H1 (cell line): ENCODE measurements around the gene SLC22A14. TPM values are rescaled to one million over a fixed set of nuclear protein-coding genes. Genes with fewer than 3 reads are reported as not detected.

ENCODE experiments used
- CTCF ChIA-PET: fragments of 300-600 bp; sonication (Branson Sonifier 250); formaldehyde crosslinking; loops from one replicate; lab custom pipeline; 2021; ENCODE audit not compliant: partially characterized antibody; lab: Charles Lee
- POLR2A ChIA-PET: fragments of 300-600 bp; sonication (Branson Sonifier 250); formaldehyde crosslinking; loops from one replicate; lab custom pipeline; 2021; ENCODE audit warnings: inconsistent platforms; ENCODE audit not compliant: partially characterized antibody; lab: Charles Lee
- DNase-seq, 2 experiments: peaks; one replicate each; pipeline versions ENCODE4 v3.0.0 to v3.0.0-alpha.2; 2010 to 2022; ENCODE audit warnings: low spot score in 2 of 2, low read depth in 1 of 2, mixed read lengths in 1 of 2
- FAIRE-seq: peaks from 2 replicates; lab custom pipeline; 2011; peaks lifted over from hg19 to GRCh38; lab: Jason Lieb, UNC
- H2AFZ ChIP-seq: 2 replicates; pipeline ENCODE4 v1.8.1; 2012; ENCODE audit warnings: low read length, inconsistent platforms
- H2AK5ac ChIP-seq: 2 replicates; pipeline ENCODE4 v1.6.1; 2013; ENCODE audit warnings: low read depth, low read length
- H2BK120ac ChIP-seq: replicated peaks from 2 replicates; pipeline ENCODE3; 2013; ENCODE audit warnings: low read depth, low read length, inconsistent platforms
- H2BK12ac ChIP-seq: 2 replicates; pipeline ENCODE4 v1.6.1; 2013; ENCODE audit warnings: low read depth, low read length
- H2BK15ac ChIP-seq: 2 replicates; pipeline ENCODE4 v1.6.1; 2013; ENCODE audit warnings: low read length
- H2BK20ac ChIP-seq: 2 replicates; pipeline ENCODE4 v1.6.1; 2013; ENCODE audit warnings: low read length
- H2BK5ac ChIP-seq: 2 replicates; pipeline ENCODE4 v1.6.1; 2013; ENCODE audit warnings: low read depth, low read length
- H3K14ac ChIP-seq: 2 replicates; pipeline ENCODE4 v1.6.1; 2013; ENCODE audit warnings: inconsistent platforms; ENCODE audit not compliant: insufficient read length
- H3K18ac ChIP-seq: 2 replicates; pipeline ENCODE4 v1.6.1; 2013; ENCODE audit warnings: low read length; ENCODE audit errors: extremely low read depth
- H3K23ac ChIP-seq: 2 replicates; pipeline ENCODE4 v1.6.1; 2013; ENCODE audit warnings: inconsistent platforms; ENCODE audit not compliant: insufficient read length
- H3K23me2 ChIP-seq: 2 replicates; pipeline ENCODE4 v1.6.1; 2013; ENCODE audit warnings: low read depth, low read length
- H3K27ac ChIP-seq: 2 replicates; pipeline ENCODE4 v1.6.1; 2011; ENCODE audit warnings: low read depth, low read length, inconsistent platforms
- H3K27me3 ChIP-seq, 4 experiments: replicated peaks in 1 of 4; 1 replicate in 1 of 4; 2 replicates in 3 of 4; pipeline versions ENCODE4 v1.6.1 to v1.8.1; 2011 to 2013; ENCODE audit warnings: low read length in 3 of 4, mild to moderate bottlenecking in 3 of 4, inconsistent platforms in 2 of 4, mixed read lengths in 2 of 4, moderate library complexity in 1 of 4; ENCODE audit not compliant: control insufficient read depth in 3 of 4, insufficient read depth in 3 of 4; ENCODE audit errors: extremely low read depth in 1 of 4
- H3K36me3 ChIP-seq, 4 experiments: 2 replicates each; pipeline versions ENCODE4 v1.6.1 to v1.8.1; 2011 to 2013; ENCODE audit warnings: mild to moderate bottlenecking in 4 of 4, low read length in 3 of 4, moderate library complexity in 2 of 4, control low read depth in 1 of 4, inconsistent platforms in 1 of 4; ENCODE audit not compliant: insufficient read depth in 4 of 4, control insufficient read depth in 2 of 4
- H3K4ac ChIP-seq: replicated peaks from 2 replicates; pipeline ENCODE3; 2013; ENCODE audit warnings: low read length, low read depth, mixed read lengths, inconsistent platforms; ENCODE audit not compliant: insufficient read length
- H3K4me1 ChIP-seq, 4 experiments: replicated peaks in 1 of 4; 1 replicate in 1 of 4; 2 replicates in 3 of 4; pipeline versions ENCODE4 v1.6.1 to v1.8.1; 2011 to 2013; ENCODE audit warnings: low read length in 3 of 4, inconsistent platforms in 2 of 4, mixed read lengths in 1 of 4; ENCODE audit not compliant: insufficient read depth in 4 of 4, control insufficient read depth in 3 of 4
- H3K4me2 ChIP-seq, 2 experiments: 2 replicates each; pipeline versions ENCODE4 v1.6.1 to v1.8.1; 2011 to 2013; ENCODE audit warnings: low read depth in 2 of 2, low read length in 2 of 2, control low read depth in 1 of 2, inconsistent platforms in 1 of 2, mild to moderate bottlenecking in 1 of 2; ENCODE audit not compliant: insufficient read depth in 1 of 2
- H3K4me3 ChIP-seq, 4 experiments: fragments of 200-600, 300-600 bp in 1 of 4; sonication (generic), shearing (Covaris generic), sonication (Bioruptor Twin) in 1 of 4; 2 replicates each; pipeline versions ENCODE4 v1.5.1 to v1.8.1; 2011 to 2016; ENCODE audit warnings: low read length in 4 of 4, low read depth in 3 of 4, control low read depth in 2 of 4, inconsistent platforms in 2 of 4, mild to moderate bottlenecking in 2 of 4, mixed read lengths in 1 of 4, moderate library complexity in 1 of 4; ENCODE audit not compliant: insufficient read depth in 2 of 4; ENCODE audit errors: extremely low read depth in 1 of 4
- H3K56ac ChIP-seq: replicated peaks from 2 replicates; pipeline ENCODE3; 2013; ENCODE audit warnings: low read depth, mild to moderate bottlenecking, mixed read lengths, low read length, inconsistent platforms; ENCODE audit not compliant: insufficient read length
- H3K79me1 ChIP-seq: 2 replicates; pipeline ENCODE4 v1.6.1; 2013; ENCODE audit warnings: low read depth, low read length, control low read depth
- H3K79me2 ChIP-seq, 2 experiments: 2 replicates each; pipeline versions ENCODE4 v1.6.1 to v1.8.1; 2012 to 2013; ENCODE audit warnings: low read length in 2 of 2, mild to moderate bottlenecking in 2 of 2, inconsistent platforms in 1 of 2; ENCODE audit not compliant: insufficient read depth in 2 of 2, control insufficient read depth in 1 of 2
- H3K9ac ChIP-seq, 4 experiments: replicated peaks in 1 of 4; 1 replicate in 1 of 4; 2 replicates in 3 of 4; pipeline versions ENCODE4 v1.6.1 to v1.8.1; 2011 to 2013; ENCODE audit warnings: low read depth in 3 of 4, low read length in 3 of 4, control low read depth in 2 of 4, mild to moderate bottlenecking in 2 of 4, moderate library complexity in 2 of 4, inconsistent platforms in 1 of 4; ENCODE audit errors: extremely low read depth in 1 of 4
- H3K9me3 ChIP-seq, 2 experiments: 2 replicates each; pipeline versions ENCODE4 v1.6.1 to v1.8.1; 2012 to 2013; ENCODE audit warnings: mild to moderate bottlenecking in 2 of 2, moderate library complexity in 2 of 2, control low read depth in 1 of 2, inconsistent platforms in 1 of 2, low read depth in 1 of 2, low read length in 1 of 2, mixed read lengths in 1 of 2; ENCODE audit not compliant: insufficient read depth in 2 of 2
- H4K20me1 ChIP-seq, 2 experiments: replicated peaks in 1 of 2; 2 replicates each; pipeline versions ENCODE3 to v1.8.1; 2011 to 2013; ENCODE audit warnings: inconsistent platforms in 2 of 2, low read length in 2 of 2, mild to moderate bottlenecking in 1 of 2; ENCODE audit not compliant: insufficient read depth in 2 of 2, control insufficient read depth in 1 of 2
- H4K5ac ChIP-seq: 2 replicates; pipeline ENCODE4 v1.6.1; 2013; ENCODE audit warnings: low read length, low read depth, mixed read lengths, inconsistent platforms; ENCODE audit not compliant: insufficient read length
- H4K8ac ChIP-seq: 2 replicates; pipeline ENCODE4 v1.8.0; 2013; ENCODE audit warnings: mild to moderate bottlenecking, moderate library complexity, low read length, inconsistent platforms; ENCODE audit not compliant: insufficient read depth; ENCODE audit errors: extremely low read depth
- H4K91ac ChIP-seq: replicated peaks from 2 replicates; pipeline ENCODE3; 2013; ENCODE audit warnings: low read length, mixed read lengths, inconsistent platforms; ENCODE audit not compliant: insufficient read length
- BCL11A ChIP-seq, 2 experiments: IDR thresholded peaks; one replicate each; pipeline ENCODE4 v1.6.1; 2011; ENCODE audit warnings: low read depth in 2 of 2, low read length in 2 of 2, mild to moderate bottlenecking in 2 of 2
- CHD2 ChIP-seq: IDR thresholded peaks from 2 replicates; pipeline ENCODE4 v1.6.1; 2012; ENCODE audit warnings: low read length, improper control_type of control experiment
- HDAC6 ChIP-seq: IDR thresholded peaks from one replicate; pipeline ENCODE4 v1.7.1; 2012; ENCODE audit warnings: low read depth, mild to moderate bottlenecking, inconsistent platforms, low read length, moderate library complexity
- KDM4A ChIP-seq: IDR thresholded peaks from one replicate; pipeline ENCODE4 v1.7.1; 2012; ENCODE audit warnings: low read depth, mild to moderate bottlenecking, moderate library complexity, low read length, inconsistent platforms; ENCODE audit not compliant: severe bottlenecking
- NANOG ChIP-seq: IDR thresholded peaks from 2 replicates; pipeline ENCODE4 v1.6.1; 2011; ENCODE audit warnings: low read length, low read depth, mild to moderate bottlenecking, inconsistent platforms; ENCODE audit not compliant: insufficient read depth, poor library complexity, severe bottlenecking
- RAD21 ChIP-seq, 2 experiments: IDR thresholded peaks in 1 of 2; conservative IDR thresholded peaks in 1 of 2; 2 replicates each; pipeline ENCODE4 v1.6.1; 2011; ENCODE audit warnings: low read depth in 2 of 2, low read length in 2 of 2, improper control_type of control experiment in 1 of 2, inconsistent platforms in 1 of 2, mild to moderate bottlenecking in 1 of 2, moderate library complexity in 1 of 2
- RBBP5 ChIP-seq: IDR thresholded peaks from 2 replicates; pipeline ENCODE4 v1.7.1; 2012; ENCODE audit warnings: low read depth, mild to moderate bottlenecking, inconsistent platforms, low read length, moderate library complexity, borderline replicate concordance
- SIN3A ChIP-seq, 2 experiments: IDR thresholded peaks in 1 of 2; conservative IDR thresholded peaks in 1 of 2; 2 replicates each; pipeline ENCODE4 v1.6.1; 2011 to 2012; ENCODE audit warnings: low read length in 2 of 2, improper control_type of control experiment in 1 of 2, low read depth in 1 of 2, mild to moderate bottlenecking in 1 of 2
- SIRT6 ChIP-seq: IDR thresholded peaks from one replicate; pipeline ENCODE4 v1.7.1; 2012; ENCODE audit warnings: low read length, inconsistent platforms
- SP4 ChIP-seq: IDR thresholded peaks from 2 replicates; pipeline ENCODE4 v1.6.1; 2012; ENCODE audit warnings: low read length, inconsistent platforms
- TAF1 ChIP-seq: IDR thresholded peaks from 2 replicates; pipeline ENCODE4 v1.6.1; 2011; ENCODE audit warnings: mild to moderate bottlenecking, low read depth, low read length
- TEAD4 ChIP-seq: IDR thresholded peaks from 2 replicates; pipeline ENCODE4 v1.6.1; 2012; ENCODE audit warnings: low read depth, low read length, inconsistent platforms, mixed read lengths
- WGBS, 2 experiments: shearing (Covaris generic) in 1 of 2; methylation state at CpG; one replicate each; pipeline versions ENCODE4 v1.1.6 to v1.1.7; 2013 to 2015; ENCODE audit warnings: low lambda C conversion rate in 2 of 2, mixed read lengths in 2 of 2, inconsistent platforms in 1 of 2, low coverage in 1 of 2, missing lambda C conversion rate in 1 of 2; ENCODE audit not compliant: insufficient replicate concordance in 2 of 2, insufficient coverage in 1 of 2, insufficient read length in 1 of 2; ENCODE audit errors: extremely low coverage in 1 of 2, missing lambda C conversion rate in 1 of 2; 5-methylcytosine and 5-hydroxymethylcytosine counted together
- polyA plus RNA-seq, 7 experiments: library from polyadenylated mRNA; depleted of rRNA in 3 of 7; stranded (reverse) in 5 of 7; unstranded in 2 of 7; fragments of >200 nt in 5 of 7; fragments of 200-250 nt in 2 of 7; gene quantifications; 1 replicate in 5 of 7; 2 replicates in 1 of 7; 4 replicates in 1 of 7; pipeline versions ENCODE4 v1.2.1 to v1.2.3, GENCODE V29; 2011 to 2013; ENCODE audit warnings: missing spikeins in 2 of 7, mixed read lengths in 2 of 7
- total RNA-seq: library from RNA; stranded (reverse); fragmentation: NEBNext Ultra II Directional; extraction: Animal tissue kit (Norgen Biotek cat#: 25700); gene quantifications from 2 replicates; pipeline ENCODE4 v1.2.1, GENCODE V29; 2021

Gene SLC22A14
- total and polyA plus RNA-seq, 2 of the 8 experiments (the other 6 are each of a cell fraction or from before 2014, with no cell fraction given): 0.03 TPM; not detected in 1

DNA sequence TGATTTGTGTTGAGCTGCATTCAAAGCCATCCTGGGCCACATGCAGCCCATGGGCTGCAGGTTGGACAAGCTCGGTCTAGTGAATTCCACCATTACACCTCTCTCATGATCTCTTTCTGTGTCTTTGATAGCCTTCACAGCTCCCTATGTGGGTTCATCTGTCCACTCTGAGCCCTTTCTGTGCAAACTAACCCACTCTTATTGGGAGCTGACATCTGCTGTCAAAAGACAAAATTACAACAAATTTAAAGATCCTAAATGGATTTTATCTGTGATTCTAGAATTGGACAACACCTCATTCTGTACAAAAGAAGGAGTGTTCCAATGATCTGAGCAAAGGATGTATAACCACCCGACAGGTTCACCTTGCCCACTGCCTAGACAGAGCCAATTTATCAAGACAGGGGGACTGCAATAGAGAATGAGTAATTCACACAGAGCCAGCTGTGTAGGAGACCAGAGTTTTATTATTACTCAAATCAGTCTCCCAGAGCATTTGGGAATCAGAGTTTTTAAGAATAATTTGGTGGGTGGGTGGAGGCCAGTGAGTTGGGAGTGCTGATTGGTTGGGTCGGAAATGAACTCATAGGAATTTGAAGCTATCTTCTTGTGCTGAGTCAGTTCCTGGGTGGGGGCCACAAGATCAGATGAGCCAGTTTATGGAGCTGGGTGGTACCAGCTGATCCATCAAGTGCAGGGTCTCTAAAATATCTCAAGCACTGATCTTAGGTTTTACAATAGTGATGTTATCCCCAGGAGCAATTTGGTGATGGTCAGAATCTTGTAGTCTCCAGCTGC lies 61.9 kb downstream of the SLC22A14 start:
- Histone ChIP-seq H3K4me3 (no peak overlapping the region), H4K91ac (no peak overlapping the region), H2BK15ac (no peak overlapping the region), H3K9me3 (no peaks in the 10 kb centered on the region), H2BK12ac (no peak overlapping the region), H3K4me1 (0 out of 7 replicates have a peak, but pooled peaks cover 0 to 3% (median 0%) of the 10 kb centered on the region in 4 experiments), H3K79me2 (no peaks in the 10 kb centered on the region), H3K23me2 (peaks cover 3% of the 10 kb centered on the region; the same call in 1 of the 2 replicates), H3K27ac (no peak overlapping the region), H2AK5ac (no peak overlapping the region), H2BK20ac (no peak overlapping the region), H4K20me1 (no peaks in the 10 kb centered on the region), H3K4ac (no peak overlapping the region), H2AFZ (no peak overlapping the region), H3K36me3 (no peaks in the 10 kb centered on the region), H3K56ac (no peak overlapping the region), H3K18ac (no peak overlapping the region), H3K14ac (no peak overlapping the region), H3K27me3 (peaks cover 0 to 14% (median 4%) of the 10 kb centered on the region in 4 experiments; a peak in 5 of 7 replicates), H3K9ac (no peak overlapping the region), H2BK5ac (no peak overlapping the region), H4K5ac (no peak overlapping the region), H4K8ac (no peak overlapping the region), H3K79me1 (no peaks in the 10 kb centered on the region; the same call in 1 of the 2 replicates), H3K23ac (no peak overlapping the region), H3K4me2 (no peak overlapping the region), H2BK120ac (no peak overlapping the region)
- DNase-seq: no peak
- ChIA-PET CTCF (interaction anchor here (0.8 to 4.8 kb wide), 4 partner anchors 16 to 137 kb away, joined by 3 to 47 read pairs (median 12); no protein-coding TSS in a partner anchor), POLR2A (no interaction called here)
- FAIRE-seq: no peak
- WGBS, 2 experiments: 88% methylated on average over 3 of the region's 3 CpGs; no CpG with 5 or more reads in 1 of the 2 experiments
- TF ChIP-seq SIRT6 (no peak), BCL11A (IDR thresholded peaks at IDR 0.05; ENCODE audit: low read depth in 2 of 2, low read length in 2 of 2) (no peak), TEAD4 (no peak), TAF1 (no peak), KDM4A (no peak), SIN3A (conservative IDR thresholded peaks at IDR 0.05 in 1 of 2, IDR thresholded peaks at IDR 0.05 in 1 of 2; ENCODE audit: low read depth in 1 of 2, low read length in 2 of 2) (no peak), HDAC6 (no peak), SP4 (no peak), NANOG (no peak), RBBP5 (no peak), RAD21 (IDR thresholded peaks at IDR 0.05 in 1 of 2, conservative IDR thresholded peaks at IDR 0.05 in 1 of 2; ENCODE audit: low read depth in 2 of 2, low read length in 2 of 2) (no peak), CHD2 (no peak)
